Endometrial microvascular endothelial cells (primary cell): ENCODE data around the gene PPP1R1A. TPM values are rescaled to one million over a fixed set of nuclear protein-coding genes. Genes with fewer than 3 reads are reported as not detected.

ENCODE experiments used
- in situ Hi-C: cut with HindIII; loops from 2 replicates; pipeline ENCODE4 v1.10.0; 2017; ENCODE audit warnings: low sequenced_read_pairs, low pct_unique_long_range_greater_than_20kb; ENCODE audit errors: inconsistent ontology term
- total RNA-seq: library from RNA; depleted of rRNA; stranded (reverse); fragments of >200 nt; gene quantifications from one replicate; pipeline ENCODE4 v1.2.3, GENCODE V29; 2015; ENCODE audit errors: inconsistent ontology term

Gene PPP1R1A
- total RNA-seq, 1 donor from 2014 or later = not detected

DNA sequence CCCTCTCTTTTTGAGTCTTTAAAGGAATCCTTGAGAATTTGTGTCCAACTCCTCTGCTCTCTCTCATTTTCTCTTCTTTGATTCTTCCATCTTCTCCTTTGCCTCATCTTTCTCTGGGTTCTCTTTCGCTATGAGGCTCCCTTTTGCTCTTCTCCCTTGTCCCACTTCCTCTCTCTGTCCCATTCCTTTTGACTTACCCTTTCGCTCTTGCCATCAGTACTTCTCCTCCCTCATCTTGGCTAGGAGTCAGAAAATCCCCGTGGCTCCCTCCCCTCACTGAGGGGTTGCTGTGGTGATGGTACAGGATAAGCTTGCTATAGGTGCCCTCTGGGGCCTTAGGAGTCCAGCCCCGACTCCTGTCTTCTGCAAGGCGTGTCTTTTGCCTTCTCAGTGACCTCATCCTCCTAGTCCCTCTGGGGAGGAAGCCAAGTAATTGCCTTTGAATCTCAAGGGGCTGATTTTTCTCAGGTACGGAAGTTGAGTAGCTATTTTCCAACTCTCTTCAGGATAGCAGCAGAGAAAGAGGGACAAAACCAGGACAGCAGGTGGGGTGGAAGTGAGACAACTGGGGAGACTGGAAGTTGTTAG is 32.7 kb downstream of the PPP1R1A start:
- in situ Hi-C loops = no loop called here

- in situ Hi-C loops = no loop called here
These were observed 38.5 kb downstream of the PPP1R1A start for GRCh38 chr12:54549774-54550451.

DNA sequence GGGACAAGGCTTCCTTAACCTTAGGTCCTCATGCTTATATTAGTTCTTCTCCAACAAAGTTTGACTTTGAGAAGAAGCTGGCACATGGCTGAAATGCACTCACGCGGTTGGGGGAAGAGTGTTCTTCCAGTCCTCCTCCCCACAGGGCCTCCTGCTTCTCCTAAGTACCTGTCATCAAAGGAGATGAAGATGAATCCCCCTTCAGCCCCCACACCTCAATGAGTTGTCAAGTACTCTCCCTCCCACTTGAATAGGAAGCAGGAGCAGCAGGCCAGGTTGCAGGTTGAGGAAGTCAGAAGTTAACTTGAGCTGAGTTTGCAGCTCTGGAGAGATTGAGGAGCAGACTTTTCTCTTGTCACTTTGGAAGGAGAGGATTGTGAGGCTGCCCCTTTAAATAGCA is 41.9 kb downstream of the PPP1R1A start:
- in situ Hi-C loops = no loop called here

DNA sequence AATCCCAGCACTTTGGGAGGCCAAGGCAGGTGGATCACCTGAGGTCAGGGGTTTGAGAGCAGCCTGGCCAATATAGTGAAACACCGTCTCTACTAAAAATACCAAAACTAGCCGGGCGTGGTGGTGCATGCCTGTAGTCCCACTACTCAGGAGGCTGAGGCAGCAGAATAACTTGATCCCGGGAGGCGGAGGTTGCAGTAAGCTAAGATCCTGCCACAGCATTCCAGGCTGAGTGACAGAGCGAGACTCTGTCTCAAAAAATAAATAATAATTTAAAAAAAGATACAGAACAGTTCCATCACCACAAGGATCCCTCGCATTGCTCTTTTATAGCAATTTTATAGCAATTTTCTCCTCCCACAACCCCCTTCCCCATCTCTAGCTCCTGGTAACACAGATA is 43.7 kb downstream of the PPP1R1A start:
- in situ Hi-C loops = no loop called here

- in situ Hi-C loops = no loop called here
These were observed 44.9 kb downstream of the PPP1R1A start for GRCh38 chr12:54543526-54543925.

- in situ Hi-C loops = no loop called here
These were observed 46.6 kb downstream of the PPP1R1A start for GRCh38 chr12:54541751-54542290.

DNA sequence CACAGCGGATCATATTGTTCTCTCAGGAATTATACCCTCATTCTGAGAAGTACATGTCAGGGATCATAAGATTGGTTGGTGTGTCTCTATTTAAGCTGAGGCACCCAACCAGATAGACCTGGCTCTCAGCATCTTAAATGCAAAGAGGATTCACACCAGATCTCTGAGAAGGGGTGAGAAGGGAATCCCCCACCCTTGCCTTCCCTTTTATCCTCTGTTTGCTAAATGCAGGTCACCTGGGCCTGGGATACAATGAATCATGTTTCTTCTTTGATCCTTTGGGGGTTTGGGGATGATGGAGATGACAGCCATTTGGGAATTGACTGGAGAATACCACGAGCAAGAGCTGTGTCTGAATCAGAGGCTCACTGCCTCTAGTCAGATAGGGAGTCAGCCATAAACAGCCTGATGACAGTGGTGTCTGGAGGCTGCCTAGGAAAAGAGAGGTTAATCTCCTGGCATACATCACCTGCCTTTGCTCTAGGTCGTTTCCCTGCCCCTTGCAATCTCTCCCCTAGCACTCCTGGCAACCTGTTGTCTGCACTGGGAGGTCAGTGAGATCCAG is 50.2 kb downstream of the PPP1R1A start:
- in situ Hi-C loops = no loop called here

- in situ Hi-C loops = no loop called here
These were observed 53.0 kb downstream of the PPP1R1A start for GRCh38 chr12:54535474-54535873.

GRCh38 chr12:54529581-54529980 is 58.9 kb downstream of the PPP1R1A start:
- in situ Hi-C loops = no loop called here

Other genes starting within 250 kb of the PPP1R1A start
- gene GPR84, start 224.2 kb downstream of the PPP1R1A start, total RNA-seq = not detected
- gene ZNF385A, start 203.9 kb downstream of the PPP1R1A start, total RNA-seq = 0.65 TPM
- 1,308 TPM for gene ITGA5, start 169.4 kb downstream of the PPP1R1A start, total RNA-seq
- gene GTSF1, start 115.1 kb downstream of the PPP1R1A start, total RNA-seq = 0.56 TPM
- 0.65 TPM for gene NCKAP1L, start 90.9 kb downstream of the PPP1R1A start, total RNA-seq
- gene PDE1B, start 39.1 kb downstream of the PPP1R1A start, total RNA-seq = not detected
- not detected for gene LACRT, start 46.2 kb upstream of the PPP1R1A start, total RNA-seq
- not detected for gene DCD, start 59.7 kb upstream of the PPP1R1A start, total RNA-seq